ENCODE data around the gene SPACA4. TPM values are rescaled to one million over a fixed set of nuclear protein-coding genes. Genes with fewer than 3 reads are reported as not detected.

SPACA4 gene
- total and polyA plus RNA-seq, 9 of the 15 experiments (the other 6 are each of a cell fraction or from before 2014, with no cell fraction given): not detected

- TF ChIP-seq ZZZ3 (IDR thresholded peaks at IDR 0.05): no peak
- no peak for TF ChIP-seq TCFL5 (CRISPR knock-in tag; conservative IDR thresholded peaks at IDR 0.05)
- TF ChIP-seq JUND (IDR thresholded peaks at IDR 0.05; ENCODE audit: borderline replicate concordance, low read depth, low read length): no peak
- TF ChIP-seq JUND (tag; IDR thresholded peaks at IDR 0.05; ENCODE audit: borderline replicate concordance, low read depth, low read length): no peak
- no peak for TF ChIP-seq ZHX1 (conservative IDR thresholded peaks at IDR 0.05; ENCODE audit: low read length)
- no peak for TF ChIP-seq NR2C2 (CRISPR knock-in tag; IDR thresholded peaks at IDR 0.05)
- TF ChIP-seq NR2C2 (tag; IDR thresholded peaks at IDR 0.05): peak; percentile 79
- TF ChIP-seq XRCC5 (IDR thresholded peaks at IDR 0.05; ENCODE audit: low read depth, low read length): no peak
- no peak for TF ChIP-seq NCOA6 (IDR thresholded peaks at IDR 0.05)
- TF ChIP-seq EWSR1 (IDR thresholded peaks at IDR 0.05; ENCODE audit: borderline replicate concordance, low read depth, partially characterized antibody): no peak
- TF ChIP-seq RBFOX2 (IDR thresholded peaks at IDR 0.05; ENCODE audit: low read depth, low read length): no peak
- TF ChIP-seq ZNF584 (CRISPR knock-in tag; IDR thresholded peaks at IDR 0.05; ENCODE audit: low read depth): 0 out of 2 replicates have a peak, but pooled peaks have one; percentile 29
- TF ChIP-seq ELF4 (CRISPR knock-in tag; IDR thresholded peaks at IDR 0.05): 0 out of 2 replicates have a peak, but pooled peaks have one; percentile 7
- no peak for TF ChIP-seq BACH1 (tag; IDR thresholded peaks at IDR 0.05)
- TF ChIP-seq ZNF431 (CRISPR knock-in tag; IDR thresholded peaks at IDR 0.05): no peak
- no peak for TF ChIP-seq TEAD4 (IDR thresholded peaks at IDR 0.05; ENCODE audit: low read length)
- no peak for TF ChIP-seq TEAD4 (CRISPR knock-in tag; IDR thresholded peaks at IDR 0.05; ENCODE audit: borderline replicate concordance)
- no peak for TF ChIP-seq ZNF436 (CRISPR knock-in tag; IDR thresholded peaks at IDR 0.05)
- no peak for TF ChIP-seq ZBTB1 (CRISPR knock-in tag; IDR thresholded peaks at IDR 0.05; ENCODE audit: borderline replicate concordance, low read depth)
- no peak for TF ChIP-seq SRSF1 (IDR thresholded peaks at IDR 0.05; ENCODE audit: low read depth, low read length)
- TF ChIP-seq KDM1A (IDR thresholded peaks at IDR 0.05): peak; percentile 96 to 99
- peak; percentile 25; the same call in 1 of the 2 replicates for TF ChIP-seq PTRF (tag; IDR thresholded peaks at IDR 0.05)
- TF ChIP-seq ZNF561 (CRISPR knock-in tag; conservative IDR thresholded peaks at IDR 0.05): no peak
- no peak for TF ChIP-seq MYNN (IDR thresholded peaks at IDR 0.05)
- TF ChIP-seq MYNN (CRISPR knock-in tag; IDR thresholded peaks at IDR 0.05): no peak
- no peak for TF ChIP-seq ZNF57 (CRISPR knock-in tag; IDR thresholded peaks at IDR 0.05)
- no peak for TF ChIP-seq MXI1 (IDR thresholded peaks at IDR 0.05; ENCODE audit: low read depth, low read length)
- TF ChIP-seq POLR2G (IDR thresholded peaks at IDR 0.05; ENCODE audit: low read depth, low read length): no peak
- no peak for TF ChIP-seq RBM39 (optimal IDR thresholded peaks at IDR 0.05; ENCODE audit: low read depth, low read length)
- TF ChIP-seq SIN3B (IDR thresholded peaks at IDR 0.05; ENCODE audit: low read depth): no peak
Measured at GRCh38 chr19:48619692-48620585, 13.4 kb downstream of the SPACA4 start (continued).
